Kidney epithelial cell (primary cell): ENCODE results near the gene MAPKAPK2. TPM values are rescaled to one million over a fixed set of nuclear protein-coding genes. Genes with fewer than 3 reads are reported as not detected.
"Not testable (repeated sequence)": the region's sequence is repeated elsewhere in the genome, so short reads cannot be mapped to it uniquely, and the experiment has no call there.

Source experiments
- DNase-seq: peaks from one replicate; pipeline ENCODE4 v3.0.0-alpha.2; 2010; ENCODE audit warnings: low read depth
- H3K27me3 ChIP-seq: 2 replicates; pipeline ENCODE4 v1.6.0; 2011; ENCODE audit warnings: low read length; ENCODE audit not compliant: control insufficient read depth, insufficient read depth
- H3K36me3 ChIP-seq: 2 replicates; pipeline ENCODE4 v1.5.1; 2011; ENCODE audit warnings: low read length; ENCODE audit not compliant: control insufficient read depth, insufficient read depth
- H3K4me3 ChIP-seq: 2 replicates; pipeline ENCODE4 v1.5.1; 2011; ENCODE audit warnings: low read depth, mild to moderate bottlenecking, control low read depth, low read length
- total RNA-seq: library from RNA; depleted of rRNA; stranded (reverse); fragments of >200 nt; gene quantifications from 2 replicates; pipeline ENCODE4 v1.2.3, GENCODE V29; 2015
- TF ChIP-seq, protein P1 (sequence below): IDR thresholded peaks from 2 replicates; pipeline ENCODE4 v1.5.1; 2011; ENCODE audit warnings: mild to moderate bottlenecking, moderate library complexity, low read length, control low read depth, inconsistent platforms; ENCODE audit not compliant: insufficient read depth, poor library complexity, severe bottlenecking

MAPKAPK2 gene
- total RNA-seq, 1 donor from 2014 or later = 64.0 TPM

DNA sequence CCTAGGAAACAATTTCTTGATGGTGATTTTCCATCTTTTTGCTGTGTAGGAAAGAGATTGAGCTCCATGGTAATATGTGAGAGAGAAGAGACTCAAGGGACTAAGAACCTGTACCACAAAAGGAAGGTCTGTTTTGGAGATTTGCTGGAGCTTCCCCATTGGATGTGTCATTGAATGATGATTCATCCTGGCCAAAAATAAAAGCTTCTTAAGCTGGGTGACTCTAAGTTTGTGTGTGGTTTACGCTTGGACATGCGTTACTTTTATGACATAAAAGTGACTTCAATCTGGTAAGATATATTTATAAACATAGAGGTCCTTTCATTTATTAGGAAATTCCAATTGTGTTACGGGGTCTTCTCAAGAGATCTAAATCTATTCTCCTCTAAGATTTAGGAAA is 68.4 kb downstream of the MAPKAPK2 start:
- TF ChIP-seq, protein P1, sequence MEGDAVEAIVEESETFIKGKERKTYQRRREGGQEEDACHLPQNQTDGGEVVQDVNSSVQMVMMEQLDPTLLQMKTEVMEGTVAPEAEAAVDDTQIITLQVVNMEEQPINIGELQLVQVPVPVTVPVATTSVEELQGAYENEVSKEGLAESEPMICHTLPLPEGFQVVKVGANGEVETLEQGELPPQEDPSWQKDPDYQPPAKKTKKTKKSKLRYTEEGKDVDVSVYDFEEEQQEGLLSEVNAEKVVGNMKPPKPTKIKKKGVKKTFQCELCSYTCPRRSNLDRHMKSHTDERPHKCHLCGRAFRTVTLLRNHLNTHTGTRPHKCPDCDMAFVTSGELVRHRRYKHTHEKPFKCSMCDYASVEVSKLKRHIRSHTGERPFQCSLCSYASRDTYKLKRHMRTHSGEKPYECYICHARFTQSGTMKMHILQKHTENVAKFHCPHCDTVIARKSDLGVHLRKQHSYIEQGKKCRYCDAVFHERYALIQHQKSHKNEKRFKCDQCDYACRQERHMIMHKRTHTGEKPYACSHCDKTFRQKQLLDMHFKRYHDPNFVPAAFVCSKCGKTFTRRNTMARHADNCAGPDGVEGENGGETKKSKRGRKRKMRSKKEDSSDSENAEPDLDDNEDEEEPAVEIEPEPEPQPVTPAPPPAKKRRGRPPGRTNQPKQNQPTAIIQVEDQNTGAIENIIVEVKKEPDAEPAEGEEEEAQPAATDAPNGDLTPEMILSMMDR = no peak
- H3K36me3 ChIP-seq = no peaks in the 10 kb centered on the region
- no peak for DNase-seq
- H3K27me3 ChIP-seq = peaks cover 2% of the 10 kb centered on the region
- H3K4me3 ChIP-seq = no peak overlapping the region

DNA sequence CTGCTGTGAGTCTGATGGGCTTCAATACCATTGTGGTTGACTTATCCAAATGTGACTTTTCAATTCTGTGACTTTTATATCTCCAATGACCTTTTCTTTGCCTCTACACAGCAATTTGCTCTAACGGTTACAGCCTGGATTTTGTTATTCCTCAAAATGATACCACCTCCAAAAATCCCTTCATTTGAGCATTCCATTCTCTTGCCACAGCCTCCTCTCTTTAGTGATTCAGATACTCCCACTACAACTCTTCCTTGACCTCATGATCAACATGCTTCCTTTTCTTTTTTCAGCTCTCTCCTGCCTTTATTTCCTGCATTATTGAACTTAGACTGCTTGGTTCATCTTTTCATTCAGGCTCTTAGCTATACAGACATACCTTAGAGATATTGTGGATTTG is 69.3 kb downstream of the MAPKAPK2 start:
- H3K36me3 ChIP-seq = no peaks in the 10 kb centered on the region
- no peak overlapping the region for H3K4me3 ChIP-seq
- TF ChIP-seq, protein P1 = no peak
- DNase-seq = no peak
- H3K27me3 ChIP-seq = peaks cover 4% of the 10 kb centered on the region

DNA sequence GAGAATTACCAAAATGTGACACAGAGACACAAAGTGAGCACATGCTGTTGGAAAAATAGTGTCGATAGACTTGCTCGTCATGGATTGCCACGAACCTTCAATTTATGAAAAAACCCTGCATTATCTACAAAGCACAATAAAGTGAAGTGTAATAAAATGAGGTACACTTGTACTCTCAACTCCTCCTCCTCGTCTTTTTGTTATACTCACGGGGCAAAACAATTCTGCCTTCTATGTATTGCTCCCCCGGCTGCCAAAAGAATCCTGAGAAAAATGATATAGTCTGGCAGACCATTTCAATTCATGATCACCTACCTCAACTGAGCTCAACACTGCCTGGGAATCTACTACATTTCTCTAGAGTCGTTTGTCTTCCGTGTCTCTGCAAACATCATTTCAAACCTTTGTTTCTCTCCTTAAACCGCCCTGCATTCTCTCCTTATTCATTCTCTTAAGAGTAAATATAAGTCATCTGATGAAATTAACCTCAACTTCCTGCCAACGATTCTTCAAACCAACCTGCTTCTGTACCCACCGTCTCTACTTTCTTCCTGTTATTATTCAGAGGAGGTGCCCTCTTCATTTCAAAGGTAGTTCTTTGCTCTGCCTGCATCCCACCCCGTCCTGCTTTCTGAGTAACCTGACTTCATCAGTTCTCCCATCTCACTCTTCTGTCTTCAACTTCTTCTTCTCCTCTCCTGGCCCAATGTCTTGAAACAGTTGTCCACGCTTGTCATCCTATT is 73.0 kb downstream of the MAPKAPK2 start:
- no peaks in the 10 kb centered on the region for H3K36me3 ChIP-seq
- no peak for DNase-seq
- H3K4me3 ChIP-seq = no peak overlapping the region
- H3K27me3 ChIP-seq = peaks cover 5% of the 10 kb centered on the region
- TF ChIP-seq, protein P1 = no peak

DNA sequence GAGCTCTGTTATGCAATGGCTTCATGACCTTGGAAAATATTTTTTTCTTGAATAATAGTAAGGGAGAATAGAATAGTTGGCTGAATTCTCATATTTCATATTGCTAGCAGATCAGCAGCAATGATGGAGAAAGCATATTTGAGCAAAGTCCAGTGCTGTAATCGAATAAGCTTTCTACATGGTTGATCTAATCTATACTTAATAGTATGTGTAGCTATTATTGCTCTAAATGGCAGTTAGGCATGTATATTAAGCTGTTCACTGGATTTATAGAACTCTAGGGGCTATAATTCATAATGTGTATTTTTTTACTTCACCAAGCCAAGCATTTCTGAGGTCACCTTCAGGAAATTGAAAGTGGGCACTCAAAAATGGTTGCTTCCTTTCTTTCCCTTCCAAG is 75.9 kb downstream of the MAPKAPK2 start:
- no peak for DNase-seq
- H3K4me3 ChIP-seq = no peak overlapping the region
- peaks cover 5% of the 10 kb centered on the region for H3K27me3 ChIP-seq
- TF ChIP-seq, protein P1 = no peak
- H3K36me3 ChIP-seq = no peaks in the 10 kb centered on the region

DNA sequence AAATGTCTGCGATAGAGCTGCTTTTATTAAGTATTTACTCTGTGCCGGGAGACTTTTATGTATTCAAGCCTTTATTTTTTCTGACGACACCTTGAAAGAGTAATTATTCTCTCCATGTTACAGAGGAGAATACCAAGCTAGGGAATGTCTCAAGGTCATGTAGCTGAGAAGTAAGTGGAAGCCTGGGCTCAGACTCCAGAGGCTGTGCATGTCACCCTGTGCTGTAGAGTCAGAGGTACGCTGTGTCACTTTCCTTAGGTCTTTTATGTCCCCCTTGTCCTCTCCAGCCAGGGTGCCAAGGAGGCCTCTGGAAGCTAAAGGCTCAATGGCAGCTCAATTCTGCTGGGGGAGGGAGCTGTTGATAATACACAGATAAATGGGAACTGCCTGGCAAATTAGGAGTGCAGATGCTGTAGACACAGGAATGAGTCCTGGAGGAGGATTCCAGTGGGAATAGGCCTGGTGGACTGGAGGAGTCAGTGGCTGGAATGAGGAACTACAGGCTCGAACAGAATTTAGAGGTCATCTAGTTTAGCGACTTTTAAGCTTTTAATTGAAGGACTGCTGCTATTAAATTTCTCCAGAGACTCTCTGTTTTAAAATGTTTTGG is 76.6 kb downstream of the MAPKAPK2 start:
- Histone ChIP-seq H3K27me3 (peaks cover 5% of the 10 kb centered on the region), H3K36me3 (no peaks in the 10 kb centered on the region), H3K4me3 (no peak overlapping the region)
- DNase-seq = no peak
- TF ChIP-seq, protein P1 = no peak

DNA sequence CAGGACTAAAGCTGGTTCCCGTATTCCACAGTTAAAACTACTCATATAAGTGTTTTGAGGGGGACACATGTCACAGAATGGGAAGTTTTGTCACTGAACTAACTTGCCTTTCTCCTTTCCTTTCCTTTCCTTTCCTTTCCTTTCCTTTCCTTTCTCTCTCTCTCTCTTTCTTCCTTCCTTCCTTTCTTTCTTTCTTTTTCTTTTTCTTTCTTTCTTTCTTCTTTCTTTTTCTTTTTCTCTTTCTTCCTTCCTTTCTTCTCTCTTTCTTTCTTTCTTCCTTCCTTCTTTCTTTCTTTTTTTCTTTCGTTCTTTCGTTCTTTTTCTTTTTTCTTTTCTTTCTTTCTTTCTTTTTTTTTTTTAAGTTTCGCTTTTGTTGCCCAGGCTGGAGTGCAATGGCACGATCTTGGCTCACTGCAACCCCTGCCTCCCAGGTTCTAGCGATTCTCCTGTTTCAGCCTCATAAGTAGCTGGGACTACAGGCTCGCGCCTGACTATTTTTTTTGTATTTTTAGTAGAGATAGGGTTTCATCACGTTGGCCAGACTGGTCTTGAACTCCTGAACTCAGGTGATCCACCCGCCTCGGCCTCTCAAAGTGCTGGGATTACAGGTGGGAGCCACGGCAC is 78.1 kb downstream of the MAPKAPK2 start:
- H3K4me3 ChIP-seq, H3K36me3 ChIP-seq, H3K27me3 ChIP-seq, DNase-seq: not testable (repeated sequence)

DNA sequence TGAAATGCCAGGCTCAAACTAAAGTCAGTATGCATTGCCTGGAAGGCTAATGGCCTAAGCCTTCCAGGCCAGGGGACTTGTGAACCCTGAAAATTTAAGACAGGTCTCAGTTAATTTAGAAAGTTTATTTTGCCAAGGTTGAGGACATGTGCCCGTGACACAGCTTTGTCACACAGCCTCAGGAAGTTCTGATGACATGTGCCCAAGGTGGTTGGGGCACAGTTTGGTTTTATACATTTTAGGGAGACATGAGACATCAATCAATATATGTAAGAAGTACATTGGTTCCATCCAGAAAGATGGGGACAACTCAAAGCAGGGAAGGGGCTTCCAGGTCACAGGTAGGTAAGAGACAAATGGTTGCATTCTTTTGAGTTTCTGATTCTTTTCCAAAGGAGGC is 81.1 kb downstream of the MAPKAPK2 start:
- DNase-seq, H3K36me3 ChIP-seq, H3K4me3 ChIP-seq, H3K27me3 ChIP-seq: not testable (repeated sequence)
